A673 (cell line): ENCODE measurements around the gene HOXA4.

ENCODE experiments used
- CTCF ChIP-seq: fragments of 300-800, 200-600 bp; sonication (generic); conservative IDR thresholded peaks from 2 replicates; pipeline ENCODE4 v1.5.1; 2017; ENCODE audit warnings: low read depth, mild to moderate bottlenecking, antibody characterized with exemption, low read length, moderate library complexity, mixed read lengths
- EZH2 ChIP-seq: fragments of 200-600 bp; sonication (generic); IDR thresholded peaks from 2 replicates; pipeline ENCODE4 v1.6.1; 2017; ENCODE audit warnings: borderline replicate concordance, low read depth, mild to moderate bottlenecking, mixed read lengths, antibody characterized with exemption, low read length; ENCODE audit not compliant: poor library complexity, severe bottlenecking

- TF ChIP-seq CTCF (no peak), EZH2 (no peak)
These were observed 16.4 kb downstream of the HOXA4 start for GRCh38 chr7:27113991-27114769.
